Trophoblast cell (in vitro differentiated cells and primary cell): ENCODE data around the gene KLHL13.

ENCODE experiments used
- DNase-seq, 2 donors: peaks; one replicate each; pipeline ENCODE4 v3.0.0-alpha.2; 2016
- H2AFZ ChIP-seq: 2 replicates; pipeline ENCODE4 v1.6.1; 2013; ENCODE audit warnings: low read length, moderate library complexity, mild to moderate bottlenecking; ENCODE audit not compliant: insufficient read depth, poor library complexity
- H2AK5ac ChIP-seq: 2 replicates; pipeline ENCODE4 v1.6.1; 2013; ENCODE audit warnings: mild to moderate bottlenecking, low read length
- H2BK120ac ChIP-seq: 2 replicates; pipeline ENCODE4 v1.6.1; 2013; ENCODE audit warnings: low read length, mild to moderate bottlenecking, moderate library complexity; ENCODE audit not compliant: insufficient read depth, poor library complexity
- H2BK12ac ChIP-seq: 2 replicates; pipeline ENCODE4 v1.6.1; 2013; ENCODE audit warnings: mild to moderate bottlenecking, low read length, moderate library complexity
- H2BK5ac ChIP-seq: 2 replicates; pipeline ENCODE4 v1.6.1; 2013; ENCODE audit warnings: low read length, low read depth, moderate library complexity, mild to moderate bottlenecking; ENCODE audit not compliant: poor library complexity
- H3K14ac ChIP-seq: 2 replicates; pipeline ENCODE4 v1.6.1; 2013; ENCODE audit warnings: mild to moderate bottlenecking, low read length
- H3K18ac ChIP-seq: 2 replicates; pipeline ENCODE4 v1.6.1; 2013; ENCODE audit warnings: mild to moderate bottlenecking, low read length
- H3K23ac ChIP-seq: 2 replicates; pipeline ENCODE4 v1.6.1; 2013; ENCODE audit warnings: low read length
- H3K27ac ChIP-seq: 2 replicates; pipeline ENCODE4 v1.5.1; 2013; ENCODE audit warnings: low read depth, mild to moderate bottlenecking, inconsistent platforms, low read length, moderate library complexity
- H3K27me3 ChIP-seq: 2 replicates; pipeline ENCODE4 v1.6.1; 2013; ENCODE audit warnings: inconsistent platforms, mild to moderate bottlenecking, low read length, moderate library complexity; ENCODE audit not compliant: insufficient read depth
- H3K36me3 ChIP-seq, 2 experiments: 1 replicate in 1 of 2; 2 replicates in 1 of 2; pipeline ENCODE4 v1.6.1; 2013; ENCODE audit warnings: low read length in 2 of 2, mild to moderate bottlenecking in 2 of 2, moderate library complexity in 1 of 2; ENCODE audit not compliant: insufficient read depth in 2 of 2, control insufficient read depth in 1 of 2
- H3K4ac ChIP-seq: 2 replicates; pipeline ENCODE4 v1.6.1; 2013; ENCODE audit warnings: low read depth, mild to moderate bottlenecking, low read length, moderate library complexity
- H3K4me1 ChIP-seq, 2 experiments: 1 replicate in 1 of 2; 2 replicates in 1 of 2; pipeline ENCODE4 v1.6.1; 2013; ENCODE audit warnings: low read length in 2 of 2, mild to moderate bottlenecking in 2 of 2, moderate library complexity in 1 of 2; ENCODE audit not compliant: insufficient read depth in 2 of 2, control insufficient read depth in 1 of 2
- H3K4me2 ChIP-seq: 2 replicates; pipeline ENCODE4 v1.6.1; 2013; ENCODE audit warnings: inconsistent platforms, mild to moderate bottlenecking, low read length, moderate library complexity
- H3K4me3 ChIP-seq: 2 replicates; pipeline ENCODE4 v1.5.1; 2013; ENCODE audit warnings: mild to moderate bottlenecking, low read depth, low read length, inconsistent platforms
- H3K79me1 ChIP-seq: one replicate; pipeline ENCODE4 v1.6.1; 2013; ENCODE audit warnings: low read length
- H3K79me2 ChIP-seq: 2 replicates; pipeline ENCODE4 v1.6.1; 2013; ENCODE audit warnings: low read length, mild to moderate bottlenecking; ENCODE audit not compliant: control insufficient read depth, insufficient read depth, poor library complexity
- H3K9ac ChIP-seq: 2 replicates; pipeline ENCODE4 v1.6.1; 2013; ENCODE audit warnings: mild to moderate bottlenecking, low read length
- H3K9me3 ChIP-seq: 2 replicates; pipeline ENCODE4 v1.6.1; 2013; ENCODE audit warnings: low read depth, mild to moderate bottlenecking, control low read depth, inconsistent platforms, low read length; ENCODE audit not compliant: insufficient read depth
- H4K12ac ChIP-seq: 2 replicates; pipeline ENCODE4 v1.6.1; 2013; ENCODE audit warnings: low read depth, mild to moderate bottlenecking, low read length, moderate library complexity
- H4K8ac ChIP-seq: 2 replicates; pipeline ENCODE4 v1.6.1; 2013; ENCODE audit warnings: low read depth, mild to moderate bottlenecking, low read length, moderate library complexity
- H4K91ac ChIP-seq: one replicate; pipeline ENCODE4 v1.6.1; 2013; ENCODE audit warnings: low read depth, mild to moderate bottlenecking, low read length, moderate library complexity
- WGBS: extraction: QIAGEN DNeasy Blood & Tissue Kit; methylation state at CpG from one replicate; pipeline ENCODE4 v1.1.7; 2013; ENCODE audit warnings: missing lambda C conversion rate; ENCODE audit not compliant: insufficient read length, insufficient coverage; ENCODE audit errors: extremely low coverage; 5-methylcytosine and 5-hydroxymethylcytosine counted together

The KLHL13 gene

DNA sequence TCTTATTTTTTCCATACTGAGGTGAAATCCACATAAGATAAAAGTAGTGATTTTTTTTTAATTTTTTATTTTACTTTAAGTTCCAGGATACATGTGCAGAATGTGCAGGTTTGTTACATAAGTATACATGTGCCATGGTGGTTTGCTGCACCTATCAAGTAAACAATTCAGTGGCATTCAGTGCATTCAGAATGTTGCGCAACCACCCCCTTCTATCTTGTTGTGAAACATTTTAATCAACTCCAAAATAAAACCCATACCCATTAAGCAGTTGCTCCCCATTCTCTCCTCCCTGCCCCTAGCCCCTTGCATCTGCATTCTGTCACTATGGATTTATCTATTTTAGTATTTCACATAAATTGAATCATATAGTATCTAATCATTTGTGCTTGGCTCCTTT, 121.2 kb downstream of the KLHL13 start:
- Histone ChIP-seq H3K36me3 (no peaks in the 10 kb centered on the region), H3K9ac (no peak overlapping the region), H3K4me3 (no peak overlapping the region), H4K8ac (no peak overlapping the region), H2BK5ac (no peak overlapping the region), H4K91ac (no peak overlapping the region), H3K4me2 (no peak overlapping the region), H4K12ac (no peak overlapping the region), H3K9me3 (no peaks in the 10 kb centered on the region), H3K79me1 (no peaks in the 10 kb centered on the region), H3K4me1 (no peaks in the 10 kb centered on the region), H3K27me3 (no peaks in the 10 kb centered on the region), H2AFZ (no peak overlapping the region), H2BK12ac (no peak overlapping the region), H3K23ac (no peak overlapping the region), H3K14ac (no peak overlapping the region), H2AK5ac (no peak overlapping the region), H3K18ac (no peak overlapping the region), H3K27ac (no peak overlapping the region), H3K4ac (no peak overlapping the region), H3K79me2 (no peaks in the 10 kb centered on the region), H2BK120ac (no peak overlapping the region)
- DNase-seq = no peak
- no CpG with 5 or more reads among the region's 1 CpG for WGBS

DNA sequence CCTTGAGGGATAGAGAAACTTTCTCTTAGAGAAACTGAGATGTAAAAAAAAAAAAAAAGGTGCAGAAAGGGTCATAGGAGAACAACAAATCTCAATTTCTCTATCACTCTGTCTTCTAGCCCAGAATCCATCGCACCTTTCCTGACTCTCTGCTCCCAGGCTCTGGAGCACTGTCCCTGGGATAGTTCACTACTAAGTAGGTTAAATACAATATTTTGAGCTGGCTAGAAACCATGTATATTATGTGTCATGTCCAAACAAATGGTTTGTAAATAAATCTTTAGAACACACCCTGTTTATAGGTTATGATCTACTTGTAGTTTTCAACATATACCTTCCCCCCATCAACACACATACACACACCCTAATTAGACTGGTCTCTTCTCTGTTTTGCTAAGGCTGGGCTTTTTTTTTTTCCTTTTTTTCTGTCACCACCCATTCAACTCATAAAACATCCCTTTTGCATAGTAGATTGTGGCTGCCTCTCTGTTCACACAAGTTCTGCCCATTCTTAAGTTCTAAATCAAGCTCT, 124.4 kb downstream of the KLHL13 start:
- no peak for DNase-seq
- H3K23ac ChIP-seq = no peak overlapping the region
- no CpG with 5 or more reads among the region's 1 CpG for WGBS
- H2AK5ac ChIP-seq = no peak overlapping the region
- no peaks in the 10 kb centered on the region for H3K36me3 ChIP-seq
- no peaks in the 10 kb centered on the region for H3K79me2 ChIP-seq
- H3K4me1 ChIP-seq = no peaks in the 10 kb centered on the region
- no peak overlapping the region for H3K27ac ChIP-seq
- H2BK5ac ChIP-seq = no peak overlapping the region
- H4K8ac ChIP-seq = no peak overlapping the region
- no peak overlapping the region for H2BK12ac ChIP-seq
- H3K4me3 ChIP-seq = no peak overlapping the region
- H2BK120ac ChIP-seq = no peak overlapping the region
- no peaks in the 10 kb centered on the region for H3K79me1 ChIP-seq
- no peak overlapping the region for H3K4me2 ChIP-seq
- no peaks in the 10 kb centered on the region for H3K9me3 ChIP-seq
- no peaks in the 10 kb centered on the region for H3K27me3 ChIP-seq
- H3K9ac ChIP-seq = no peak overlapping the region
- no peak overlapping the region for H3K14ac ChIP-seq
- H2AFZ ChIP-seq = no peak overlapping the region
- H3K18ac ChIP-seq = no peak overlapping the region
- no peak overlapping the region for H4K12ac ChIP-seq
- no peak overlapping the region for H4K91ac ChIP-seq
- H3K4ac ChIP-seq = no peak overlapping the region

DNA sequence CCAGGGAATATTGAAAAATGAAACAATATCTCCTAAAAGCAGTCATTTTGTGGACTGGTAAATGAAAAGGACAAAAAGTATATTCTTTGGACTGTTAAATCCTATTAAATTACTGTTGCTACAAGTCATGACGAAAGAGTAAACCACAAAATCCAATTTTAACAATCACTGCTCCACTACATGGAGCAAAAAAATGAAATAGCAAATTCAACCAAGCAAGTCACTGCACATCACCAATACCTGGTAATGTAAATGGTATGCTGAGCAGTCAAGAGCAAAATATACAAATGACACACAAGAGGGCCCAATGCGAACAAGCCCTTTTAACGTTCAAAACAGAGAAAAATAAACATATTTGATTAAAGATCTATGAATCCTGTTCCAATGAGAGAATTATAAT, 126.2 kb downstream of the KLHL13 start:
- H3K36me3 ChIP-seq = no peaks in the 10 kb centered on the region
- no peak overlapping the region for H2AK5ac ChIP-seq
- H2BK12ac ChIP-seq = no peak overlapping the region
- no peak overlapping the region for H3K14ac ChIP-seq
- no peak overlapping the region for H4K91ac ChIP-seq
- H4K8ac ChIP-seq = no peak overlapping the region
- no peak overlapping the region for H3K4me3 ChIP-seq
- H2BK5ac ChIP-seq = no peak overlapping the region
- no peaks in the 10 kb centered on the region for H3K79me2 ChIP-seq
- no peaks in the 10 kb centered on the region for H3K79me1 ChIP-seq
- H2AFZ ChIP-seq = no peak overlapping the region
- DNase-seq = no peak
- H3K9ac ChIP-seq = no peak overlapping the region
- H4K12ac ChIP-seq = no peak overlapping the region
- no peak overlapping the region for H2BK120ac ChIP-seq
- no peak overlapping the region for H3K4me2 ChIP-seq
- H3K4ac ChIP-seq = no peak overlapping the region
- H3K27me3 ChIP-seq = no peaks in the 10 kb centered on the region
- no peaks in the 10 kb centered on the region for H3K4me1 ChIP-seq
- no CpG with 5 or more reads among the region's 3 CpGs for WGBS
- H3K18ac ChIP-seq = no peak overlapping the region
- no peak overlapping the region for H3K27ac ChIP-seq
- no peak overlapping the region for H3K23ac ChIP-seq
- no peaks in the 10 kb centered on the region for H3K9me3 ChIP-seq

DNA sequence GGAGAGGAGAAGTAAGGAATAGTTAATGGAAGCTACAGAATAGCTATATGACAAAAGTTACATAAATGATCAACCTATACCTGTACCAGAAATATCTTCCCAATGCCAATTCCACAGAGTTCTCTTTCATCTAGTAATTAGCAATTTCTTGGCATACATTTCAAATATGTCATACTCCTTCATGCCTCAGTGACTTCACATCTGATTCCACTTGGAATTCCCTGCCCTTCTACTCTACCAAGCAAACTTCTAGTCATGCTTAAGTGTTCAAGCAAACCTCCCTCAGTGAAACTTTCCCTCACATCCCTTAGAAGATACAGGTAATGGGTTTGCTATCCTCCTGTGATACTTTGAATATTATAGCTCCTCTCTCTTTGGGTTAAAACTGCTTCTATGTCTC, 127.1 kb downstream of the KLHL13 start:
- no peaks in the 10 kb centered on the region for H3K9me3 ChIP-seq
- no peaks in the 10 kb centered on the region for H3K79me2 ChIP-seq
- no peaks in the 10 kb centered on the region for H3K27me3 ChIP-seq
- H3K4me1 ChIP-seq = no peaks in the 10 kb centered on the region
- H3K79me1 ChIP-seq = no peaks in the 10 kb centered on the region
- no peak overlapping the region for H4K8ac ChIP-seq
- no peak overlapping the region for H3K4ac ChIP-seq
- H2BK5ac ChIP-seq = no peak overlapping the region
- no peak overlapping the region for H3K14ac ChIP-seq
- no peak overlapping the region for H3K9ac ChIP-seq
- no peak overlapping the region for H3K18ac ChIP-seq
- no peak overlapping the region for H2AK5ac ChIP-seq
- no peak overlapping the region for H4K12ac ChIP-seq
- no peaks in the 10 kb centered on the region for H3K36me3 ChIP-seq
- H2AFZ ChIP-seq = no peak overlapping the region
- no peak overlapping the region for H3K23ac ChIP-seq
- no peak overlapping the region for H3K27ac ChIP-seq
- no peak overlapping the region for H4K91ac ChIP-seq
- no peak for DNase-seq
- H2BK120ac ChIP-seq = no peak overlapping the region
- no peak overlapping the region for H3K4me2 ChIP-seq
- no peak overlapping the region for H2BK12ac ChIP-seq
- H3K4me3 ChIP-seq = no peak overlapping the region
